Right ventricle myocardium inferior (tissue), 1 donor: ENCODE measurements around the gene BEND7. TPM values are rescaled to one million over a fixed set of nuclear protein-coding genes. Genes with fewer than 3 reads are reported as not detected.

Experiments
- ATAC-seq: fragments of 200-7000 bp; cut with Tn5 transposase; one replicate; pipeline ENCODE4 v1.9.1; 2020; ENCODE audit warnings: mild to moderate bottlenecking, moderate library complexity
- DNase-seq: peaks from one replicate; pipeline ENCODE4 v3.0.0; 2021; ENCODE audit errors: missing footprints
- intact Hi-C: fragments of 100-400 bp; cut with DNase I; formaldehyde crosslinking; loops from one replicate; pipeline ENCODE4 v1.11.0; 2022
- total RNA-seq: library from RNA; stranded (reverse); fragmentation: NEBNext Ultra II Directional; extraction: Animal tissue kit (Norgen Biotek cat#: 25700); gene quantifications from one replicate; pipeline ENCODE4 v1.2.1, GENCODE V29; 2021
- donor health status: DM: no; HTN: yes; CAD: no; lungs with severe emphysema.

The BEND7 gene
- total RNA-seq, 1 donor from 2014 or later, result 18.6 TPM

DNA sequence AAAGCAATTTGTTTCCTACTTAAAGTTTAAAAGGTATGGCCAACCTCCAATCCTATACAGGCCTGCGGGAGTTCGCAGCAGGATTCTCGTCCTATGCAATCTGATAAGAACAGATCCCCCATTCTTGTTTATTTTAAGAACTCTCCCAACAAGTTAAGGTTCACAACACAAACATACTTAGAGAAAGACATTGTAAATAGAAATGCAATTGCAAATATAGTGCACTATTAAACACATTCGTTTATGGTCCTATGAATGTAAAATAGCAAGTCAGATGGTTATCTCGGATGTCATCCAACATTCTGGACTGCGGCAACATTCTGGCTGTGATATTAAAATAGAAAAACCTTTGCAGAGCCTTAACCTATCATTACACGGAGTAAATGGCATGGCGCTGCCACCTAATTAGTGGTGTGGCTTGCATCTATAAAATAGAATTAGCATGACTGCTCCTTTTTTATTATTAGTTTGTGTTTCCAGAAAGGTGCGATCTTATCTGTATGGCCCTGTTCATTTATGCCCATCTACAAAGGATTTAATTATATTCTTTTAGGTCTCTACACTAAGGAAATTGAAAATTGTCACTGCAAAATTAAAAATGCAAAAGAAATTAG lies 37.0 kb downstream of the BEND7 start:
- DNase-seq (no peak), ATAC-seq (no peak)
- intact Hi-C loops, result no loop called here

DNA sequence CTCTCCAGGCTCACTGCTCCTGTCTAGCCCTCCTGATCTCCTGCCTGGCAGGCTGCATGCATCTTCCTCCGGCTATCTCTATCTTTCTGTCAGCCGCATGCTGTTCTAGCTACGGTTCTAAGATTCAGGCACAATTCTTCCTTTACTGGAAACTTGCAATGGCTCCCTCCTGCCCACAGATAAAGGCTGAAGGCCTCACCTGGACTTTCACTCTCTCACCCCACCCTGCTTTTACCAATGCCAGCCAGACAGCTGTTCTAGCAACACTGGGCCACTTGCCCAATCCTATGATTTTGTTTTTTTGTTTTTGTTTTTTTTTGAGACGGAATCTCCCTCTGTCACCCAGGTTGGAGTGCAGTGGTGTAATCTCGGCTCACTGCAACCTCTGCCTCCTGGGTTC lies 38.3 kb downstream of the BEND7 start:
- ATAC-seq (no peak), DNase-seq (no peak)
- intact Hi-C loops, result no loop called here

DNA sequence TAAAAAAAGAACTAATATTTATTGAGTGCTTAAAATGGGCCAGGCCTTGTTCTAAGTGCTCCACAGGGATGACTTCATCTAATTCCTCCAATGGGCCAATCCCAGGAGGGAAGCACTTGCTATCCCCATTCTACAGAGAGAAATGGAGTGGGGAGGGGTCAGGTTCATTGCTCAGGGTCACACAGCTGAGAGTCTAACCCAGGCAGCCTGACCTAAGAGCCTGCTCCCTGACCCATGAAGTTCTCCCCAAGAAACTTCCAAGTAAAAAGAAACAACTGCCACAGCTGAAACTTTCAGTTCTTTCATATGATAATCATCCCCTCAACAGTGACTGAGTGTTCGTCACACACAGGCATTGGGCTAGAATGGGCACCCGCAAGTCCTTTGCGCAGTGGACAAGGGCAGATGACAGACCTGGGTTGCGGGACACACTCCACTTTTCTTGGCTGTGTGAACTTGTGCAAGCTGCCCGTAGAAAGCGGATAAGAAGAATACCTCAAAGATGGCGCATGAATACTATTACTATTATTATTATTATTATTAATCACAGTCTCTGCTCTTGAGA lies 39.7 kb downstream of the BEND7 start:
- no peak for ATAC-seq
- DNase-seq, result no peak
- intact Hi-C loops, result no loop called here

DNA sequence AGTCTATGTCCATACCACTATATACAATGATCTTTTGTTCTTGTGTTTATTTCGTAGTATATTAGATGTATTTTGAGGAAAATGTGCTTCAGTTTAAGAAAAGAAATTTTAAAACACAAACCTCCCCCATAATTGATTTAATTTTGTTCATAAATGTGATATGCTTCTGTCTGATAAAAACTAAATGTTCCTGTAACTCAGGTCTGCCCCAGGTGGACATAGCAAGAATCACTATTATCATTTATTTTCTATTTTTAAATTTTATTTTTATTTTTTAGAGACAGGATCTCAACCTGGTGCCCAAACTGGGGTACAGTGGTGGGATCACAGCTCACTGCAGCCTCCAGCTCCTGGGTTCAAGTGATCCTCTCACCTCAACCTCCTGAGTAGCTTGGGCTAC lies 43.2 kb downstream of the BEND7 start:
- ATAC-seq (no peak), DNase-seq (no peak)
- intact Hi-C loops, result no loop called here

DNA sequence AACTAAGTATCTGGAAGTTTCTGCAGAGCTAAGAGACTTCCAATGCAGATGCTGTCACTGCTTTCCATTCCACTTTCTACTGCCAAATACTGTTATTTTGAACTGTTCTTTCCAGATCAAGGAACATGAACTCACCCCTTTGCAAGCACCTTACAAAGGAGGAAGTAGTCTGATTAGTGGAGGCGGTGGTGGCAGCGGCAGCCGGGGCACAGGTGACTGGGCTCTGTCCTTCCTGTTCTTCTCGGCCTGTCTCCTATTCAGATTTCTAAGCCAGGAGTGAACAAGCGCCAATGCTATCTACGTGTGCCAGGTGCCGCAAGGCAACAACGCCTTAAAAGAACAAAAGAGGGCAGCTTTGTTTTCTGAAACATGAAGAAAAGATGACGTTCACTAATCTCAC lies 44.9 kb downstream of the BEND7 start:
- ATAC-seq (no peak), DNase-seq (no peak)
- intact Hi-C loops, result no loop called here

DNA sequence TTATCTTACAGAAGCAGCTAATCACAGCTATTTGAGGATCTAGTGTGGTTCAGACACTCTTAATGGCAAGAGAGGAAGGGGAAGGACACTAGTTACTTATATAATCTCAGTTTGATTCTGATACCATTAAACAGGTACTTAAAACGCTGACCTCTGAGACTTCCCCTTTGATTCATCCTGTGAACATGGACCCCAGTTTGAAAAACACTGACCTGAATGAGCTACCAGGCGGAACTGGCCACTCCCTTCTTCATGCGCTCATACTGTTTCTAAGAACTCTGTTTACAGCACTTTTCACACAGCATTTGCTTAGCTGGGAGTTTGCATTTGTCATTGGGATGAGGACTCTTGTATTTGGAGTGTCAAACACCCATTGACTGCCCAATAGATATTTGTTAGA lies 45.7 kb downstream of the BEND7 start:
- ATAC-seq, result no peak
- intact Hi-C loops, result no loop called here
- DNase-seq, result no peak

DNA sequence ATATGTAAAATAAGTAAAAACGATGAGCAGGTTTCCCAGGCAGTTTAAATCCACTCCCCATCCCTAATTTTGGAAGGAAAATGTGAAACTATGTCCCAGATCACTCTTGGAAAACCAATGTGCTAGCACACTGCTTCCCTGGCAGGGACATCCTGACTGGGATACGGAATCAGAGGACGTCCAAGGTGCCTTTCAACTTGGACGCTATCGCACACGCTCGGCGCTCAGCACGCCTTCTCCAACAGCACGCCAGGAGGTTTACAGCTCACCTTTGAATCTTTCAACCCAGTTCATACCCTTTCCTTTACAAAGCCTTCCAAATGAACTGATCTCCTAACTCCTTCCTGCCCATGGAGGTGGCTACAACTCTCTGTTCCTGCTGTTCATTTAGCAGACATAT lies 47.1 kb downstream of the BEND7 start:
- DNase-seq (no peak), ATAC-seq (no peak)
- intact Hi-C loops, result no loop called here

DNA sequence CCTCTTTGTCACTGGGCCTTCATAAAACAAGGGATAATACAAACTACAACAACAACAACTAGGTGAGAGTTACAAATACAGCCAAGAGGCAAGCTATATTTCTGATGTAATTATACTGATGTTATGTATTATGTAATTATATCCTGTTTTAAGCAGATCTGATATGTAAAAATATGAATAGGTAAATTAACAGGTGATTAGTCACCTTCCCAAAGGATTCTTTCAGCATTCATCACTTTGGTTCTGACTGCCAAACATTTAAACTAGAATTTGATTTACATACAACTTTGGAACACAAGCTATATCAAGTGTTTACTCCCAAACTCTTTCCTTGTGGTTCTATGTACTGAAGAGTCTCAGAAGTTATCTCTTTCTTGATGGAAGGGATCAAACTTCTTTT lies 53.7 kb downstream of the BEND7 start:
- ATAC-seq (no peak), DNase-seq (no peak)
- intact Hi-C loops, result no loop called here

DNA sequence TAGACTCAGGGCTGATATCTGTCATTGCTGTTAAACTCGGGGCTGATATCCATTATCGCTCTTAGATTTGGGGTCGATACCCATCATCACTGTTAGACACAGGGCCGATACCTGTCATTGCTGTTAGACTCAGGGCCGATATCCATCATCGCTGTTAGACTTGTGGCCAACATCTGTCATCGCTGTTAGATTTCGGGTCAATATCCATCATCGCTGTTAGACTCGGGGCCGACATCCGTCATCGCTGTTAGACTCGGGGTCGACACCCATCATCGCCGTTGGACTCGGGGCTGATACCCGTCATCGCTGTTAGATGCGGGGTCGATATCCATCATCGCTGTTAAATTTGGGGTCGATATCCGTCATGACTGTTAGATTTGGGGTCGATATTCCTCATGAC lies 54.8 kb downstream of the BEND7 start:
- ATAC-seq (no peak), DNase-seq (no peak)
- intact Hi-C loops, result no loop called here

DNA sequence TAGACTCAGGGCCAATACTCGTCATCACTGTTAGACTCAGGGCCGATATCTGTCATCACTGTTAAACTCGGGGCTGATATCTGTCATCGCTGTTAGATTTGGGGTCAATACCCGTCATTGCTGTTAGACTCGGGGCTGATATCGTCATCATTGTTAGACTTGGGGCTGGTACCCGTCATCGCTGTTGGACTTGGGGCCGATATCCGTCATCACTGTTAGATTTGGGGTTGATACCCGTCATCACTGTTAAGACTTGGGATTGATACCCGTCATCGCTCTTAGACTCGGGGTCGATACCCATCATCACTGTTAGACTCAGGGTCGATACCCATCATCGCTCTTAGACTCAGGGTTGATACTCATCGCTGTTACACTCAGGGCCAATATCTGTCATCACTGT lies 56.5 kb downstream of the BEND7 start:
- intact Hi-C loops, result no loop called here
- ATAC-seq (no peak), DNase-seq (no peak)

DNA sequence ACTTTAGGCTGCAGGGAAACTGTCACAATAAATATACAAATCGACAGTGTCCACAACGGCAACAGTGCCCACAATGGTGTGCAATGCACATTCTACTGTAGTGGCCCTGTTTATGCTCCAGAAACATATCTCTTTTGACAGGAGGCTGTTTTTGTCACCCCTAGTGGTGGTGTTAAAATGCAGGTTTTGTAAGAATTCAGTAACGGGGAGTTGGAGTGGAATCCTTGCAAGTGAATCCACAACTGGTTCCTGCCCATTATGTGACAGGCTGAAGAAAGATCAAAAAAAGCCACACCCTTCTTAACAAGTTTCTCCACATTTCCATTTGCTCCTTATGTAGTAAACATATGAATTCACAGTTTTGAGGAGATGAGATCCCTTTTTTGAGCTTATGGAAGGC lies 58.5 kb downstream of the BEND7 start:
- intact Hi-C loops, result no loop called here
- DNase-seq, result no peak
- ATAC-seq, result no peak

DNA sequence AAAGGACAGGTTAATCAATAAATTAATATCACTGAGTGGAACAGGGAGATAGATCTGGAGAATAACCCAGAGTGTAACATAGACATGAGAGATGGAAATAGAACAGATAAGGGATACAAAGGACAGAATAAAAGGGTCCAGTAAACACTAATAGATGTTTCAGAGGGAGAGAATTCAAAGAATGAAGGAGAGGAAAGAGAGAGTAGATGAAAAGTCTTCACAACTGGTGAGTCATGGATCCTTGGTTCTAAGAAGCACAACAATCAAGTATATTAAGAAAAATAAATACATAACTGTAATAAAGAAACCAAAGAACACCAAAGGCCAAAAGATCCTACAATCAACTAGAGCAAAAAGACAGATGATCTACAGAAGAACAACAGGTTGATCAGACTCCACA lies 66.3 kb downstream of the BEND7 start:
- no peak for ATAC-seq
- intact Hi-C loops, result no loop called here
- no peak for DNase-seq

DNA sequence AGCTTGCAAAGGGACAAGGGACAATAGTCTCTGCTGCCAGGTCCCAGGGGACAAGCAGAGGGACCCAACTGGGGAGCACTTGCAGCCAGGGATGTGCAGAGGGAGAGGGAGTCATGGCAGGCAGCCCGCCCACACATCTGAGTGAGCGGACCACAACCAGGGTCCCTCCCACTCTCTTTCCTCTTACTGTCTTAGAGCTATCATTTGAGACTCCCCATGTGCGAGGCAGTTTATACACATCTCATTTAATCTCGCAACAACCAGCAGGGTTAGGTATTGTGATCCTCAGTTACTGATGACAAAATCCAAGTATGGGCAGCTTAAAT lies 70.2 kb downstream of the BEND7 start:
- no peak for DNase-seq
- no peak for ATAC-seq
- intact Hi-C loops, result no loop called here

DNA sequence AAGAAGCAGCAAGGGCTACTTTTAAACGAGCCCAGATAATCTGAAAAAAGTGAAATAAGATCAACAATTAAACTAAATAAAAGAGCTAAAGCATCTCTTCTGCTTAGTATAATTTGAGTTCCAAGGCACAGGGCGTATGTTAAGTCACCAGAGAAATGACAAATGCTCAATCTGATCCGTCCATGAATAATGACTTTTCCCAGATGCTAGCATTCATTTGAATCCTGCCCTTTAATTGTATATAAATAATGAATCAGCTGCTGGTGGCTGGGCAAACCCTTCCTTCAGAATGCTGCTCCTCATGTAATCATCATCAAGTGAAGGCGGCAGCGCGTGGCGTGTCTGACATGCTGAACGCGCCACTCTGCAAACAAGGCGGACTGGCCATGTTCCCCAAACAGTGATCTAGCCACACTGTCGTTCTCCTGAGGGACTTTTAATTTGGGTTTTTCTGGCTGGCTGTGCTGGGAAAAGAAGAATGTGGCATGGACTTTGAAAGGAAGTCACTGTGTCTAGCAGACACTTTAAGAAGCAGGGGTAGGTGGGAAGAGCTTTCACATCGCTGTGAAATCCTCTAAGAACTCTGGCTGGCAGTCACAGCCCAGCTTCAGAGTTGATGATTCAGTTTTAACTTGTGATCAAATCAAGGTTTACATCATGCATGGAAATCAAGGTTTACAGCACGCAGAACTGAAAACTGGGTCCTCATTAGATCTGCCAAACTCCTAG lies 70.7 kb downstream of the BEND7 start:
- no peak for ATAC-seq
- no peak for DNase-seq
- intact Hi-C loops, result no loop called here

DNA sequence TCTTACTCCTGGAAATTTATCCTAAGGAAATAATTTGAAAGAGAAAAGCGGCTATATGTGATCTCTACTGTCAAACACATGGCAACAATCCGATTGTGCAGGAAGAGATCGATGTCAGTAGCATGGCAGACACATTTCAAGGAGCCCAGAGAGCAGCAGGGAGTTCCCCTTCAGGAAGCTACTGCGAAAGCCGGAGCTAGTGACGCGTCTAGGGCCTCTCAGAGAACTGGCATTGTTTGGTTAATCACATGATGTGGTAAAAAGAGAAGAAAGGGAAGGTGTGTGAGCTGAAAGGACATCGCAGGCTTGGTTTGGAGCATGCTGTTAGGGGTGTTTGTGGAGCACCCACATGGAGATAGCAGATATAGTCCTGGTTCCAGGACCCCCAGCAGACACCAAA lies 74.9 kb downstream of the BEND7 start:
- no peak for DNase-seq
- intact Hi-C loops, result no loop called here
- no peak for ATAC-seq

DNA sequence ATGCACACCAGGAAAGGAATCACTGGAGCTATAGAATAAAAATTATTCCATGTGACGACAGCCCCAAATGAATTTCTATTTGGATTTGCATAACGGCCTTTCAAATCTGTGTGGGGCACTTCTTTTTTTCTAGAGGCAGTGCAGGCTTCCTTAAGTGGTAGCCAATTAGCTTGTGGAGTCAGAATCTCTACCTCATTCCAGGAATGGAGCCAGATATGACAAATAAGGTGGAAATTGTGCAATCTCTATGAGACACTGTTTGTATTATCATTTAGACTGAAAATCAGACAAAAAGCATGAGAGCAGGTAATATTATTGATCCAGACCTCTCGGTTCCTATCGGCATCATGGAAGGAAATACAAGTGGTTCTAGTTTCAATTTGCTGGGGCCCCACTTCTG lies 78.7 kb downstream of the BEND7 start:
- ATAC-seq (no peak), DNase-seq (no peak)
- intact Hi-C loops, result no loop called here

DNA sequence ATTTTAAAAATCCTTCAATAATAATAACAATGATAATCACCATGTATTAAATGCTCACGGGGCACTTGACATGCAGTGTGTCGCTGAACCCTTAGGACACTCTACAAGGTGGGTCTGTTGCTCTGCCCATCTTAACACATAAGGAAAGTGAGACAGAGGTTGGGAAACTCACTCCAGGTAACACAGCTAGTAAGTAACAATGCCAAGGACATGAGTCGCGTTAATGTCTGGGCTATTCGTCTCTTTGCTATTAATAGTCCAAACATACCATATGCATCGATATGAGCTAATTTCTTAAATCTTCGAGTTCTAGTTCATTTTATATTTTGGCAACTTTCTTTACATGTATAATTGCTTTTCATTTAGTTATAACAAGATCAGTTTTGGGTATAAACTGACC lies 79.5 kb downstream of the BEND7 start:
- ATAC-seq, result no peak
- intact Hi-C loops, result no loop called here

DNA sequence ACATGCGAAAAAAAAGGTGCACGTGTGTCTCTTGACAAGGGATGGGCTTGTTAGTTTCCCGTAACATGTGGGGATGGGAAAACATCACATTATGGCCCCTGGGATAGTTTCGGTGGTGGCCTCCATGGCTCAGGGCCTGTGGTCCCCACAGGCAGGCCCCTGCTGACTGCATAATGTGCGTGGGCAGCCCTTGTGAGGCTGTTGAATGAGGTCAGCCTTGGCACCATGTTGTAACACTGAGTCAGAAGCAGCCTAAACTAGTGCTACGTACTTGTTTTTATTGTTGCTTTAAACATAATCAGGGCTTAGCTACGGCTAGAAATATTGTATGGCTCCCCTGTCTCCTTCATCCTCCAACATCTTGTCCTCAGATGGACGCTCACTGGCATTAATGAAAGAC lies 80.6 kb downstream of the BEND7 start:
- intact Hi-C loops, result no loop called here
- DNase-seq, result no peak
- ATAC-seq, result no peak

More for the DNA sequence above, 79.5 kb downstream of the BEND7 start:
- DNase-seq, result no peak

DNA sequence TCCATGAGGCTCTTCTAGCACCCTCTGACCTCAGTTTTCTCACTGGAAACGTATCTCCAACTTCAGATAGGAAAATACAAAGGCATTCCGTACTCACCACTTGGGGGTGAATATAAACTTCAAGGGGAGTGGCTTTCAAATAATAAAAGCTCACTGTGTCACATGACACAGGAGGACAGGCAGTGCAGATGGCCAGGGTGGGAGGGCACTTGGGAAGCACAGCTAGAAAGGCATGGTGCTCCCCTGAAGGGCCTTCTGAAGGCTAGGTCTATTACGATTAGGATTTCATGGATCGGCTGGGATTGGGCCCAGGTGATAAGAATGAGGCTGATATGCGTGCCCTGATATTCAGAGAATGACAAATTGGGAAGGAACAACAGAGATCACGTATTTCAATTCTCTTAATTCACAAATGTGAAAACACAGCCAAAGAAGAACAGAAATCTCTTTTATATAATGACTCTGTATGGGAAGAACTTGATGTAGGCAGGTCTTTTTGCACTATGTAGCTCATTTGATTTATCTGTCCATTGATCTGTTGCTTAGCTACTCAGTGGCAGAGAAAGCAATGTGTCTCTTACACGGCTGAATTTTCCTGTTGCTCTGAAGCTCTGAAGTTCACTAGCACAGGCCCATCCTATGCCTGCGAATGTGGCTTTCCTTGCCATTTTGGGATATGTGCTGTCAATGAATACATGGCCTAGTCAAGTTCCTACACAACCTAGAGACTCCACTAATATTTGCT lies 83.0 kb downstream of the BEND7 start:
- ATAC-seq (no peak), DNase-seq (no peak)
- intact Hi-C loops, result no loop called here

DNA sequence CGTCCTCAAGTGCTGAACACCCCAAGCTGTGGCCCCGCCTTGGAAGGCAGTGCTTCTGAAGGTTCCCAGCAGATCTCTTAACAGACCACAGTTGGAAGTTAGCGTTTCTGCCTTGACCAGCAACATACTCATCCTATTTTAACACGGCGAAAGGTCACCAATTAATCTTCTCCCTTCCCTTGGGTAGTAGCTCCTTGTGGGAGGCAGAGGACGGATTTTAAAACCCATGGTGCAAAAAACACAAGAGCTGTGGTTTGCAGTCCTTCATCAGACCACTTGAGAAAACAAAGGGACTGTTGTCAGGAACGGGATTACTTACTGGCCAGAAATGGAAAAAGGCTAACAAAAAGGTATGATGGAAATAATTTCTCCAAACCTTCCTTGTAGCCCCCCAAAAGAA lies 87.3 kb downstream of the BEND7 start:
- DNase-seq (no peak), ATAC-seq (no peak)
- intact Hi-C loops, result loop anchor here (2.0 to 5.0 kb wide), 2 partner anchors 69 to 279 kb away; partner anchors contain the start of gene MCM10
